ENCODE data around the gene ASTN1.

ASTN1 gene

GRCh38 chr1:176837708-176838107 is 326.8 kb downstream of the ASTN1 start:
- no peak for DNase-seq (ENCODE audit: low read depth)

DNA sequence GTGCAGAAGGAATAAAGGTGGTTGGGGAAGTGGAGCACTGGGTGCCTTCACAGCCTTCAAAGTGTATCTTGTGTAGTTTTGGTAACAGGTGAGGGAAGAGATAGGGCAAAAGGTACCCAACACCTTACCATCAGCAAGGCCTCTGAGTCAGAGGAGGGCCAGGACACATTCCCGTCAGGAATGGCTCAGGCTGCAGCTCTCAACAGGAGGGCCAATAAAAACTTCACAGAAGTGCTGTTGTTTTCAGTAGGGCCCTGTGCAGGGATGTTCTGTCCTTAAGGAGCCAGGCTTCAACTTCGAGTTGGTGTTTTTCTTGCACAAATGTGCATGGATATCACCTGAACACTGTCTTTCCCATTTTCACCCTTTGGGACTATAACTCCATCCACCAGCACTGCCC is 333.4 kb downstream of the ASTN1 start:
- no peak for DNase-seq (ENCODE audit: low read depth)

DNA sequence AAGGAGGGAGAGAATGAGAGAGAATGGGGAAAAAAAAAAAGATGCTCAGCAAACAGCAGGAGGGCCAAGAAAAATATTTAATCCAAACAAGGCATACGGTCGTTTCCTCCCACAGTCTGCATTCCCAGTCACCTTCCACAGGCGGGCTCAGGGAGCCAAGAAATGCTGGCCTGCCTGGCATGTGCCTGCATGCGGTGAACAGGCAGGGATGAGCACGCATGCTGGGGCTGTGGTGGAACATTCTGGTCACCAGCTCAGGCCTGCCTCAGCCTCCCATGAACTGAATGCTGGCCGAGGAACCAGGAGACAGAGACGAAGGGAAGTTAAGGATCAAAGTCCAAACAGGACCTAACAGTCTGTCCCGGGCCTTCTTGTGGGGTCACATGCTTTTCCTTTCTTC is 335.3 kb downstream of the ASTN1 start:
- no peak for DNase-seq (ENCODE audit: low read depth)

DNA sequence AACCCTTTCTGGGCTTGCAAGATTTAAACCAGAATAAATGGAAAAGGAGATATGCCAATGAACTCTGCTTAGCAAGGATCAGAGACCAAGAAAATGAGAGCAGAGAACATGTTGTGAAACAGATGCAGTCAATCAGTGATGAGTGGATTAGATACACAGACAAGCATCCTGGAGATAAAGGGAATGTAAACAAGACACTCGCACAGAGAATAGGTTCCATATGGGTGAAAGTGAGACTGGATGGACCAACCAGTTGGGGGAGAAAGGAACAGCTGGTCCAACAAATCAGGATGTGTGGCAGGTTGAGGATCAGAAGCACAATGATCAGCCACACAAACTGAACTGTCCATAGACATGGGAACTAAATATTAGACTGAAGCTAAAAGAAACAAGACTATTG is 338.2 kb downstream of the ASTN1 start:
- no peak for DNase-seq (ENCODE audit: low read depth)

GRCh38 chr1:176820391-176821031 is 344.0 kb downstream of the ASTN1 start:
- no peak for DNase-seq (ENCODE audit: low read depth)

- DNase-seq (ENCODE audit: low read depth): no peak
Observed at GRCh38 chr1:176816232-176816631, 348.3 kb downstream of the ASTN1 start.

- DNase-seq (ENCODE audit: low read depth): no peak
Observed at GRCh38 chr1:176815621-176816020, 348.9 kb downstream of the ASTN1 start.

- DNase-seq (ENCODE audit: low read depth): no peak
Observed at GRCh38 chr1:176811511-176812288, 352.8 kb downstream of the ASTN1 start.

DNA sequence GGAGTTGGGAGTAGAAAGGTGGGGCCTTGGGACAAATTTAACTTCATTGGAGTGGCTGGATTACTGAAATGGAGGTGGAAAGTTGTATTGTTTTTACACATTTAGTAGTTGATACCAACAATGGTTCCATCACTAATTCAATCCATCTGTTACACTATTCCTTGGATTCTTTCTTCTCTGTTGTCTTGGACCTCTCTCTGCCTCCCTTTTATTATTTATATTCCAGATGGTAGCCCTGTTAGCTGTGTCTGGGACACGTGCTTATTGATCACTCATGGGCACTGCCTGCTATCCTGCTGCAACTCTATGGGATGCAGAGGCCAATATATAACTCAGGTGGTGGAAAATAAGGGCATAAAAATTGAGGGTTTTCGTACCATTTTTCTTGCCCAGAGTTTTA is 355.2 kb downstream of the ASTN1 start:
- no peak for DNase-seq (ENCODE audit: low read depth)
